Liver (tissue), 9 donors: Measurements from ENCODE around the gene FARS2. TPM values are rescaled to one million over a fixed set of nuclear protein-coding genes. Genes with fewer than 3 reads are reported as not detected.

Experiments
- DNase-seq: peaks from one replicate; pipeline ENCODE4 v3.0.0-alpha.2; 2017; ENCODE audit warnings: low spot score
- H3K27ac ChIP-seq, 2 donors: one replicate each; pipeline ENCODE4 v1.7.0; 2013; ENCODE audit warnings: inconsistent platforms in 2 of 2, low read length in 2 of 2, control low read depth in 1 of 2, low read depth in 1 of 2, mild to moderate bottlenecking in 1 of 2
- H3K27me3 ChIP-seq, 4 donors: one replicate each; pipeline versions ENCODE4 v1.6.1 to v1.7.0; 2013; ENCODE audit warnings: low read length in 3 of 4, inconsistent platforms in 1 of 4, mild to moderate bottlenecking in 1 of 4, moderate library complexity in 1 of 4; ENCODE audit not compliant: control insufficient read depth in 4 of 4, insufficient read depth in 4 of 4
- H3K36me3 ChIP-seq, 4 donors: one replicate each; pipeline versions ENCODE4 v1.6.1 to v1.7.0; 2013; ENCODE audit warnings: low read length in 3 of 4, mild to moderate bottlenecking in 3 of 4, low read depth in 1 of 4, moderate library complexity in 1 of 4; ENCODE audit not compliant: control insufficient read depth in 4 of 4, insufficient read depth in 3 of 4
- H3K4me1 ChIP-seq, 4 donors: one replicate each; pipeline versions ENCODE4 v1.6.1 to v1.7.0; 2013; ENCODE audit warnings: low read length in 3 of 4, mild to moderate bottlenecking in 3 of 4, moderate library complexity in 1 of 4; ENCODE audit not compliant: control insufficient read depth in 4 of 4, insufficient read depth in 4 of 4
- H3K4me3 ChIP-seq, 3 donors: one replicate each; pipeline versions ENCODE4 v1.6.1 to v1.7.0; 2013; ENCODE audit warnings: low read length in 3 of 3, control low read depth in 1 of 3, low read depth in 1 of 3, mild to moderate bottlenecking in 1 of 3
- H3K9ac ChIP-seq, 2 donors: one replicate each; pipeline ENCODE4 v1.7.0; 2013; ENCODE audit warnings: low read length in 2 of 2, mild to moderate bottlenecking in 2 of 2, moderate library complexity in 2 of 2, control low read depth in 1 of 2, low read depth in 1 of 2
- H3K9me3 ChIP-seq, 4 donors: one replicate each; pipeline versions ENCODE4 v1.6.1 to v1.7.0; 2013; ENCODE audit warnings: low read length in 3 of 4; ENCODE audit not compliant: control insufficient read depth in 4 of 4
- CTCF ChIP-seq: fragments of 150-350 bp; IDR thresholded peaks from 2 replicates; pipeline ENCODE4 v1.5.1; 2017; ENCODE audit warnings: improper control_type of control experiment, low read depth, low read length; ENCODE audit not compliant: missing input control
- EGR1 ChIP-seq, 2 donors: IDR thresholded peaks; 2 replicates each; pipeline ENCODE4 v1.6.1; 2016 to 2018; ENCODE audit warnings: antibody characterized with exemption in 2 of 2, low read depth in 2 of 2
- FOXA1 ChIP-seq: IDR thresholded peaks from 2 replicates; pipeline ENCODE4 v1.6.1; 2016; ENCODE audit warnings: antibody characterized with exemption
- FOXA2 ChIP-seq: IDR thresholded peaks from 2 replicates; pipeline ENCODE4 v1.6.1; 2016; ENCODE audit warnings: antibody characterized with exemption
- GABPA ChIP-seq, 2 donors: IDR thresholded peaks in 1 of 2; conservative IDR thresholded peaks in 1 of 2; 2 replicates each; pipeline ENCODE4 v1.6.1; 2016; ENCODE audit warnings: antibody characterized with exemption in 2 of 2, mild to moderate bottlenecking in 1 of 2, moderate library complexity in 1 of 2
- HNF4A ChIP-seq, 2 donors: conservative IDR thresholded peaks; 2 replicates each; pipeline ENCODE4 v1.6.1; 2016; ENCODE audit warnings: antibody characterized with exemption in 2 of 2, mild to moderate bottlenecking in 2 of 2
- HNF4G ChIP-seq: IDR thresholded peaks from 2 replicates; pipeline ENCODE4 v1.6.1; 2016; ENCODE audit warnings: antibody characterized with exemption
- JUND ChIP-seq, 2 donors: IDR thresholded peaks; 2 replicates each; pipeline ENCODE4 v1.6.1; 2016; ENCODE audit warnings: antibody characterized with exemption in 2 of 2
- MAX ChIP-seq: IDR thresholded peaks from 2 replicates; pipeline ENCODE4 v1.6.1; 2016; ENCODE audit warnings: antibody characterized with exemption
- NR2F2 ChIP-seq: IDR thresholded peaks from 2 replicates; pipeline ENCODE4 v1.6.1; 2016; ENCODE audit warnings: antibody characterized with exemption
- RAD21 ChIP-seq, 2 donors: IDR thresholded peaks; 2 replicates each; pipeline ENCODE4 v1.6.1; 2016; ENCODE audit warnings: antibody characterized with exemption in 2 of 2, mild to moderate bottlenecking in 2 of 2
- REST ChIP-seq: IDR thresholded peaks from 2 replicates; pipeline ENCODE4 v1.6.1; 2016; ENCODE audit warnings: antibody characterized with exemption, mild to moderate bottlenecking
- RXRA ChIP-seq, 2 donors: IDR thresholded peaks; 2 replicates each; pipeline ENCODE4 v1.6.1; 2017 to 2018; ENCODE audit warnings: antibody characterized with exemption in 2 of 2, mild to moderate bottlenecking in 1 of 2
- SP1 ChIP-seq: IDR thresholded peaks from 2 replicates; pipeline ENCODE4 v1.6.1; 2018; ENCODE audit warnings: antibody characterized with exemption, mild to moderate bottlenecking
- TAF1 ChIP-seq: conservative IDR thresholded peaks from 2 replicates; pipeline ENCODE4 v1.6.1; 2016; ENCODE audit warnings: antibody characterized with exemption, mild to moderate bottlenecking
- YY1 ChIP-seq: IDR thresholded peaks from 2 replicates; pipeline ENCODE4 v1.6.1; 2016; ENCODE audit warnings: antibody characterized with exemption, mild to moderate bottlenecking
- WGBS: extraction: QIAGEN DNeasy Blood & Tissue Kit; methylation state at CpG from one replicate; pipeline ENCODE4 v1.1.7; 2013; 5-methylcytosine and 5-hydroxymethylcytosine counted together
- polyA plus RNA-seq, 2 donors: library from polyadenylated mRNA; stranded (reverse) in 1 of 2; unstranded in 1 of 2; fragments of 200-250 nt in 1 of 2; fragments of >200 nt in 1 of 2; fragmentation: Nextera tagmentation in 1 of 2; extraction: Ambion mirVana in 1 of 2; gene quantifications; one replicate each; pipeline versions ENCODE4 v1.2.1 to v1.2.3, GENCODE V29; 2013 to 2015
- total RNA-seq, 2 donors: library from RNA; depleted of rRNA; stranded (reverse); fragments of >200 nt; gene quantifications; one replicate each; pipeline ENCODE4 v1.2.3, GENCODE V29; 2014
- TF ChIP-seq, protein P1 (sequence below): IDR thresholded peaks from 2 replicates; pipeline ENCODE4 v1.6.1; 2016; ENCODE audit warnings: antibody characterized with exemption
- donor health status: healthy.
- donor health status: healthy.
- donor health status: healthy.
- donor health status: healthy.
- donor health status: healthy.

The FARS2 gene
- total and polyA plus RNA-seq, 4 donors: 7.8 to 25.9 (median 11.2) TPM

DNA sequence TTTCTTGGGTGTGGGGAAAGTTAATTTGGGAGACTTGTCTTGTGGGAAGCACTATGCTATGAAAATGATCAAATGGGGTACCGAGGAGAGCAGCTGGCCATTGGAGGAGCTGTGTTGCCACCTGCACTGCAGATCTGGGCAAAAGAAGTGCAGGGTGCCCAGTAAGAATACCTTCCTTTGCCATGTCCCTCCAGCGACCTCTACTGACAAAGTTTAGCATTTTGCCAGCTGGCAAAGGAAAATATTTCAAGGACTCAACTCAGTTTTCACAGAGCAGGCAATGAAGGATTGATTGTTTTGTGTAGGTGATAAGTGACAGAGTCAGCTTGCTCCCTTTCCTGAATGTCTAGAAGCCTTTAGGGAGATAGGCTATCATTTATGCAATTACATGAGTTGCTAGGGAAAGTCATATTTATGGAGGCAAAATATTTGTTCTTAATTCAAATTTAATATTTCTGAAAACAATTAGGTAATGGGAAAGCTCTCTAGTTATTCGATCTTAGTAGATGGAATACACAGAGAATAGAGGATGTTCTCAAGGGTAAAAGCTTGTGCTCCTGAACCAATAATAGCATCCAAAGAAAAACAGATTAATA, 118.4 kb downstream of the FARS2 start:
- no peak overlapping the region for H3K9ac ChIP-seq
- no peaks in the 10 kb centered on the region for H3K27me3 ChIP-seq
- no peak overlapping the region for H3K27ac ChIP-seq
- H3K9me3 ChIP-seq: no peaks in the 10 kb centered on the region
- no peak for DNase-seq
- H3K4me3 ChIP-seq: no peak overlapping the region
- no peaks in the 10 kb centered on the region for H3K36me3 ChIP-seq
- 69% methylated on average over 3 of the region's 3 CpGs for WGBS
- TF ChIP-seq RXRA (IDR thresholded peaks at IDR 0.05): no peak
- TF ChIP-seq CTCF: peak; percentile 23
- TF ChIP-seq FOXA2: no peak
- peak; percentile 56 to 70 for TF ChIP-seq RAD21 (IDR thresholded peaks at IDR 0.05)
- no peaks in the 10 kb centered on the region for H3K4me1 ChIP-seq

GRCh38 chr6:5383856-5384255, 122.5 kb downstream of the FARS2 start:
- no peaks in the 10 kb centered on the region for H3K4me1 ChIP-seq
- TF ChIP-seq FOXA2 (no peak), GABPA (IDR thresholded peaks at IDR 0.05 in 1 of 2, conservative IDR thresholded peaks at IDR 0.05 in 1 of 2) (no peak), TAF1 (no peak), RAD21 (IDR thresholded peaks at IDR 0.05) (no peak), JUND (IDR thresholded peaks at IDR 0.05) (no peak), CTCF (no peak), HNF4G (no peak), HNF4A (conservative IDR thresholded peaks at IDR 0.05) (no peak), SP1 (no peak), REST (no peak), FOXA1 (no peak), NR2F2 (no peak), RXRA (IDR thresholded peaks at IDR 0.05) (no peak), EGR1 (IDR thresholded peaks at IDR 0.05; ENCODE audit: low read depth in 2 of 2) (no peak), YY1 (no peak), MAX (no peak)
- TF ChIP-seq, protein P1, sequence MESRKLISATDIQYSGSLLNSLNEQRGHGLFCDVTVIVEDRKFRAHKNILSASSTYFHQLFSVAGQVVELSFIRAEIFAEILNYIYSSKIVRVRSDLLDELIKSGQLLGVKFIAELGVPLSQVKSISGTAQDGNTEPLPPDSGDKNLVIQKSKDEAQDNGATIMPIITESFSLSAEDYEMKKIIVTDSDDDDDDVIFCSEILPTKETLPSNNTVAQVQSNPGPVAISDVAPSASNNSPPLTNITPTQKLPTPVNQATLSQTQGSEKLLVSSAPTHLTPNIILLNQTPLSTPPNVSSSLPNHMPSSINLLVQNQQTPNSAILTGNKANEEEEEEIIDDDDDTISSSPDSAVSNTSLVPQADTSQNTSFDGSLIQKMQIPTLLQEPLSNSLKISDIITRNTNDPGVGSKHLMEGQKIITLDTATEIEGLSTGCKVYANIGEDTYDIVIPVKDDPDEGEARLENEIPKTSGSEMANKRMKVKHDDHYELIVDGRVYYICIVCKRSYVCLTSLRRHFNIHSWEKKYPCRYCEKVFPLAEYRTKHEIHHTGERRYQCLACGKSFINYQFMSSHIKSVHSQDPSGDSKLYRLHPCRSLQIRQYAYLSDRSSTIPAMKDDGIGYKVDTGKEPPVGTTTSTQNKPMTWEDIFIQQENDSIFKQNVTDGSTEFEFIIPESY: no peak
- DNase-seq: no peak
- no peaks in the 10 kb centered on the region for H3K9me3 ChIP-seq
- H3K27me3 ChIP-seq: no peaks in the 10 kb centered on the region
- H3K36me3 ChIP-seq: no peaks in the 10 kb centered on the region
- H3K9ac ChIP-seq: no peak overlapping the region
- no peak overlapping the region for H3K27ac ChIP-seq
- no peak overlapping the region for H3K4me3 ChIP-seq
- 81% methylated on average over 1 of the region's 1 CpG for WGBS
